Measurements from ENCODE around the gene CRYGN. TPM values are rescaled to one million over a fixed set of nuclear protein-coding genes. Genes with fewer than 3 reads are reported as not detected.

The CRYGN gene
- polyA plus RNA-seq, 3 donors: not detected

GRCh38 chr7:151379534-151380198 is 60.3 kb downstream of the CRYGN start:
- H3K36me3 Mint-ChIP-seq: peaks cover 45 to 51% of the 10 kb centered on the region in 2 donors
- Histone ChIP-seq H3K4me1 (ENCODE audit: control insufficient read depth in 1 of 2, insufficient read depth in 2 of 2, low read length in 2 of 2) (peaks cover 15 to 22% of the 10 kb centered on the region in 2 donors), H3K27ac (ENCODE audit: low read depth in 1 of 2, low read length in 2 of 2) (no peak overlapping the region), H3K36me3 (replicated peaks in 1 of 2; ENCODE audit: control insufficient read depth in 1 of 2, insufficient read depth in 2 of 2, low read length in 2 of 2) (peaks cover 30 to 41% of the 10 kb centered on the region in 2 donors), H3K4me2 (replicated peaks; ENCODE audit: extremely low read depth, low read length, poor library complexity, severe bottlenecking) (no peak overlapping the region), H2AFZ (ENCODE audit: insufficient read depth, low read depth, low read length, poor library complexity, severe bottlenecking) (no peak overlapping the region), H3K27me3 (ENCODE audit: control insufficient read depth in 2 of 2, insufficient read depth in 2 of 2, low read length in 2 of 2) (peaks cover 12 to 37% of the 10 kb centered on the region in 2 donors), H3K4me3 (replicated peaks in 1 of 3; ENCODE audit: low read depth in 2 of 3, low read length in 3 of 3) (no peak overlapping the region), H4K20me1 (ENCODE audit: insufficient read depth, low read length) (no peaks in the 10 kb centered on the region), H3K9me3 (replicated peaks in 1 of 2; ENCODE audit: control insufficient read depth in 1 of 2, insufficient read depth in 1 of 2, low read length in 2 of 2) (peaks cover 0 to 9% of the 10 kb centered on the region in 2 donors), H3K79me2 (ENCODE audit: insufficient read depth, low read length) (no peaks in the 10 kb centered on the region), H3K9ac (ENCODE audit: insufficient read depth, low read length, poor library complexity, severe bottlenecking) (no peak overlapping the region)
- peaks cover 11% of the 10 kb centered on the region for H3K4me1 Mint-ChIP-seq
- no peak for TF ChIP-seq CTCF (IDR thresholded peaks at IDR 0.05)
- peak overlapping the region in 1 of 2 donors; percentile 15 for H3K4me3 Mint-ChIP-seq
- peaks cover 33 to 44% (median 37%) of the 10 kb centered on the region in 3 donors for H3K27me3 Mint-ChIP-seq (ENCODE audit: low read depth in 3 of 3)
- intact Hi-C loops (cut with micrococcal nuclease): loop anchor here in 1 of 2 donors (5.0 kb wide), 1 partner anchor 73 kb away; no protein-coding TSS in a partner anchor
- peak overlapping the region in 1 of 7 donors; percentile 16 for H3K27ac Mint-ChIP-seq
- peaks cover 0 to 12% (median 3%) of the 10 kb centered on the region in 7 donors for H3K9me3 Mint-ChIP-seq
- WGBS (ENCODE audit: insufficient coverage): 96% methylated on average over 24 of the region's 25 CpGs
- no peak for DNase-seq

DNA sequence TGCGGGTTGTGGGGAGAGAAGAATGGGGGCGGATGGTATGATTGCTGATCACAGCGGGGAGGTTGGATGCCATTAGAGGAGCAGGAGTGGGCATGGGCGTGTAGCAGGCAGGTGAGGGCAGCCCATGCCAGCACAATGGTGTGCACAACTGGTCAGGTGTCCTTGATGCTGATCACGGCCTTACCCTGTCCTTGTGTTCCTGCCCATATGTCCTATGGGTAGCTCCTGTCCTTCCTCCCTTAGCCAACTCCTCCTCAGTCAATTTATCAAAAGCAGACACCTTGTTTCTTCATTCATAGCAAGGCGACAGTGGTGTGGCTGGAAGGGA is 60.8 kb downstream of the CRYGN start:
- no peak overlapping the region for H3K9ac ChIP-seq (ENCODE audit: insufficient read depth, low read length, poor library complexity, severe bottlenecking)
- no peak overlapping the region for H3K27ac ChIP-seq (ENCODE audit: low read depth in 1 of 2, low read length in 2 of 2)
- 98% methylated on average over 5 of the region's 6 CpGs for WGBS (ENCODE audit: insufficient coverage)
- no peak overlapping the region for H3K4me2 ChIP-seq (replicated peaks; ENCODE audit: extremely low read depth, low read length, poor library complexity, severe bottlenecking)
- Mint-ChIP-seq H3K27me3 (ENCODE audit: low read depth in 3 of 3) (peaks cover 29 to 39% (median 32%) of the 10 kb centered on the region in 3 donors), H3K4me1 (peaks cover 11% of the 10 kb centered on the region), H3K9me3 (peaks cover 0 to 12% (median 3%) of the 10 kb centered on the region in 7 donors), H3K27ac (peak overlapping the region in 1 of 7 donors; percentile 16), H3K4me3 (no peak overlapping the region), H3K36me3 (peaks cover 50 to 56% of the 10 kb centered on the region in 2 donors)
- peaks cover 12 to 32% of the 10 kb centered on the region in 2 donors for H3K27me3 ChIP-seq (ENCODE audit: control insufficient read depth in 2 of 2, insufficient read depth in 2 of 2, low read length in 2 of 2)
- no peak for DNase-seq
- peaks cover 0 to 9% of the 10 kb centered on the region in 2 donors for H3K9me3 ChIP-seq (replicated peaks in 1 of 2; ENCODE audit: control insufficient read depth in 1 of 2, insufficient read depth in 1 of 2, low read length in 2 of 2)
- TF ChIP-seq CTCF (IDR thresholded peaks at IDR 0.05): no peak
- no peak overlapping the region for H3K4me3 ChIP-seq (replicated peaks in 1 of 3; ENCODE audit: low read depth in 2 of 3, low read length in 3 of 3)
- H2AFZ ChIP-seq (ENCODE audit: insufficient read depth, low read depth, low read length, poor library complexity, severe bottlenecking): no peak overlapping the region
- peaks cover 15 to 22% of the 10 kb centered on the region in 2 donors for H3K4me1 ChIP-seq (ENCODE audit: control insufficient read depth in 1 of 2, insufficient read depth in 2 of 2, low read length in 2 of 2)
- peaks cover 35 to 46% of the 10 kb centered on the region in 2 donors for H3K36me3 ChIP-seq (replicated peaks in 1 of 2; ENCODE audit: control insufficient read depth in 1 of 2, insufficient read depth in 2 of 2, low read length in 2 of 2)
- no peaks in the 10 kb centered on the region for H4K20me1 ChIP-seq (ENCODE audit: insufficient read depth, low read length)
- no peaks in the 10 kb centered on the region for H3K79me2 ChIP-seq (ENCODE audit: insufficient read depth, low read length)
- intact Hi-C loops (cut with micrococcal nuclease): no loop called here

Small RNA genes lying within 50 kb of the gene (small RNA-seq; reads per million reads assigned to genes)
- gene MIR3907 (ENCODE audit: insufficient read length, low read depth) (not detected), gene RN7SL76P (ENCODE audit: insufficient read length, low read depth) (not detected)

Other genes with a start within 250 kb of the CRYGN start
- gene H2BK1, start 229.7 kb downstream of the CRYGN start, polyA plus RNA-seq: not detected
- 10 to 100 TPM; 18.0 to 22.0 (median 21.1) TPM for gene ABCF2, start 212.9 kb downstream of the CRYGN start, polyA plus RNA-seq
- 10 to 100 TPM; 34.4 to 38.0 (median 36.0) TPM for gene CHPF2, start 207.7 kb downstream of the CRYGN start, polyA plus RNA-seq
- 100 to 1,000 TPM; 104 to 183 (median 112) TPM for gene SMARCD3, start 191.4 kb downstream of the CRYGN start, polyA plus RNA-seq
- gene NUB1, start 98.3 kb downstream of the CRYGN start, polyA plus RNA-seq: 10 to 100 TPM; 32.0 to 39.2 (median 37.2) TPM
- under 1 TPM; 0.11 to 0.30 (median 0.24) TPM for gene WDR86, start 30.1 kb downstream of the CRYGN start, polyA plus RNA-seq
- gene RHEB, start 79.8 kb upstream of the CRYGN start, polyA plus RNA-seq: 10 to 100 TPM; 20.4 to 96.1 (median 95.8) TPM